Breast epithelium (tissue), 4 donors: ENCODE measurements around the gene ASB2. TPM values are rescaled to one million over a fixed set of nuclear protein-coding genes. Genes with fewer than 3 reads are reported as not detected.

Experiments used
- DNase-seq, 2 donors: peaks; one replicate each; pipeline ENCODE4 v3.0.0-alpha.2; 2019; ENCODE audit warnings: low spot score in 2 of 2
- H3K27ac ChIP-seq, 2 donors: fragments of 200-600 bp; sonication (generic) in 1 of 2; one replicate each; pipeline ENCODE4 v1.5.1; 2016 to 2019; ENCODE audit warnings: mild to moderate bottlenecking in 1 of 2
- H3K27me3 ChIP-seq, 2 donors: fragments of 200-600 bp; sonication (generic) in 1 of 2; one replicate each; pipeline versions ENCODE4 v1.5.1 to v1.6.0; 2017 to 2019; ENCODE audit warnings: control low read depth in 1 of 2, mild to moderate bottlenecking in 1 of 2
- H3K36me3 ChIP-seq: fragments of 200-600 bp; one replicate; pipeline ENCODE4 v1.5.1; 2019
- H3K4me1 ChIP-seq, 2 donors: fragments of 200-600 bp; sonication (generic); one replicate each; pipeline ENCODE4 v1.5.1; 2016 to 2019; ENCODE audit warnings: control low read depth in 1 of 2
- H3K4me3 ChIP-seq, 3 donors: fragments of 200-600 bp; sonication (generic); 1 replicate in 2 of 3; 2 replicates in 1 of 3; pipeline ENCODE4 v1.5.1; 2016 to 2019; ENCODE audit warnings: mild to moderate bottlenecking in 3 of 3, moderate library complexity in 2 of 3
- H3K9me3 ChIP-seq, 2 donors: fragments of 200-600 bp; sonication (generic) in 1 of 2; one replicate each; pipeline ENCODE4 v1.5.1; 2016 to 2019; ENCODE audit warnings: control low read depth in 1 of 2
- POLR2A ChIP-seq: fragments of 450-650 bp; IDR thresholded peaks from one replicate; pipeline ENCODE4 v1.6.1; 2016; ENCODE audit warnings: antibody characterized with exemption, mild to moderate bottlenecking, moderate library complexity
- POLR2AphosphoS5 ChIP-seq, 3 donors: sonication (generic); formaldehyde crosslinking; IDR thresholded peaks; one replicate each; pipeline ENCODE4 v1.6.1; 2017; ENCODE audit warnings: antibody characterized with exemption in 3 of 3
- intact Hi-C: fragments of 100-400 bp; cut with DNase I; formaldehyde crosslinking; loops from one replicate; pipeline ENCODE4 v1.15.1; 2023; ENCODE audit warnings: low total_unique reads
- total RNA-seq, 3 donors: library from RNA; depleted of rRNA; stranded (reverse); fragments of >200 nt; gene quantifications; one replicate each; pipeline ENCODE4 v1.1.0, GENCODE V29; 2016
- TF ChIP-seq, protein P1 (sequence below), 3 donors: fragments of 450-650 bp; IDR thresholded peaks; one replicate each; pipeline ENCODE4 v1.5.1; 2016 to 2017; ENCODE audit warnings: antibody characterized with exemption in 3 of 3, mild to moderate bottlenecking in 3 of 3, moderate library complexity in 3 of 3

Gene ASB2
- total RNA-seq, 3 donors from 2014 or later, result 1.3 to 2.0 TPM; not detected in 1

DNA sequence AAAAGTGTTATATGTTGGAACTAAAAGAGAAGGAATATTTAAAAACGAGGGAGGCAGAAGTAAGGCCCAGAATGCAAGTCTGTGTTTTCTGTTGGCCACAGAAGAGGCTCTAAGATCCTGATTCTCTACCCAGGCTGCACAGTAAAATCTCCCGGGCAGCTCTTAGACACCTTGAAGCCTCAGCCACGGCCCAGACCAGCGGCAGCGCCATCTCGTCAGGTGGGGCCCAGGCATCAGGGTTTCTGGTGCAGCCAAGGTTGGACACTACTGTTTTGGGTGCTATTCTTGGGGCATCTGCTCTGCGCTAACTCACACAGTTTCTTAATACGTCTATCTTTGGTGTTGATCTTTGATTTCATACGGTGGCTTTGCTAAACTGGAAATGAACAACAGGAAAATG is 32.4 kb downstream of the ASB2 start:
- no peaks in the 10 kb centered on the region for H3K9me3 ChIP-seq
- H3K27ac ChIP-seq, result no peak overlapping the region
- no peak for DNase-seq
- peaks cover 0 to 3% of the 10 kb centered on the region in 2 donors for H3K27me3 ChIP-seq
- no peak overlapping the region for H3K4me3 ChIP-seq
- intact Hi-C loops, result loop anchor here (10.0 kb wide), 1 partner anchor 741 kb away; no protein-coding TSS in a partner anchor
- no peaks in the 10 kb centered on the region for H3K4me1 ChIP-seq
- no peaks in the 10 kb centered on the region for H3K36me3 ChIP-seq
- TF ChIP-seq POLR2AphosphoS5 (IDR thresholded peaks at IDR 0.05), result no peak
- TF ChIP-seq POLR2A, result no peak
- TF ChIP-seq, protein P1, sequence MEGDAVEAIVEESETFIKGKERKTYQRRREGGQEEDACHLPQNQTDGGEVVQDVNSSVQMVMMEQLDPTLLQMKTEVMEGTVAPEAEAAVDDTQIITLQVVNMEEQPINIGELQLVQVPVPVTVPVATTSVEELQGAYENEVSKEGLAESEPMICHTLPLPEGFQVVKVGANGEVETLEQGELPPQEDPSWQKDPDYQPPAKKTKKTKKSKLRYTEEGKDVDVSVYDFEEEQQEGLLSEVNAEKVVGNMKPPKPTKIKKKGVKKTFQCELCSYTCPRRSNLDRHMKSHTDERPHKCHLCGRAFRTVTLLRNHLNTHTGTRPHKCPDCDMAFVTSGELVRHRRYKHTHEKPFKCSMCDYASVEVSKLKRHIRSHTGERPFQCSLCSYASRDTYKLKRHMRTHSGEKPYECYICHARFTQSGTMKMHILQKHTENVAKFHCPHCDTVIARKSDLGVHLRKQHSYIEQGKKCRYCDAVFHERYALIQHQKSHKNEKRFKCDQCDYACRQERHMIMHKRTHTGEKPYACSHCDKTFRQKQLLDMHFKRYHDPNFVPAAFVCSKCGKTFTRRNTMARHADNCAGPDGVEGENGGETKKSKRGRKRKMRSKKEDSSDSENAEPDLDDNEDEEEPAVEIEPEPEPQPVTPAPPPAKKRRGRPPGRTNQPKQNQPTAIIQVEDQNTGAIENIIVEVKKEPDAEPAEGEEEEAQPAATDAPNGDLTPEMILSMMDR (IDR thresholded peaks at IDR 0.05), result no peak

DNA sequence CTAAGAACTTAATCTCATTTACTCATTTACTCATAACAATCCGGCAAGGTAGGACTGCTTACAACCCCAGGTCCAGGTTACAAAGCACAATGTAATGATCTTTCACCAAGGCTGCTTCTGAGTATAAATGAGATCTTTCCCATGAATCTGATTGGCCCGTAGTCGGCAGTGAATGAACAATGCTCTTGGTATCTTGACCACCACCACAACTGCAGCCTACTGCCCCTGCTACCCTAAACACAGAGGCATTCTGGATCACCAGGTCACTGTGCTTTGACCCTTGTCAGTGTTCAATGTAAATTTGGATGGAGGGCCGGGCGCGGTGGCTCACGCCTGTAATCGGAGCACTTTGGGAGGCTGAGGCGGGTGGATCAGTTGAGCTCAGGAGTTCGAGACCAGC is 33.3 kb downstream of the ASB2 start:
- no peak overlapping the region for H3K4me3 ChIP-seq
- H3K9me3 ChIP-seq, result no peaks in the 10 kb centered on the region
- no peaks in the 10 kb centered on the region for H3K36me3 ChIP-seq
- intact Hi-C loops, result loop anchor here (10.0 kb wide), 1 partner anchor 742 kb away; no protein-coding TSS in a partner anchor
- H3K27me3 ChIP-seq, result peaks cover 0 to 9% of the 10 kb centered on the region in 2 donors
- no peaks in the 10 kb centered on the region for H3K4me1 ChIP-seq
- no peak for DNase-seq
- TF ChIP-seq POLR2A, result no peak
- TF ChIP-seq POLR2AphosphoS5 (IDR thresholded peaks at IDR 0.05), result no peak
- TF ChIP-seq, protein P1 (IDR thresholded peaks at IDR 0.05), result no peak
- H3K27ac ChIP-seq, result no peak overlapping the region

DNA sequence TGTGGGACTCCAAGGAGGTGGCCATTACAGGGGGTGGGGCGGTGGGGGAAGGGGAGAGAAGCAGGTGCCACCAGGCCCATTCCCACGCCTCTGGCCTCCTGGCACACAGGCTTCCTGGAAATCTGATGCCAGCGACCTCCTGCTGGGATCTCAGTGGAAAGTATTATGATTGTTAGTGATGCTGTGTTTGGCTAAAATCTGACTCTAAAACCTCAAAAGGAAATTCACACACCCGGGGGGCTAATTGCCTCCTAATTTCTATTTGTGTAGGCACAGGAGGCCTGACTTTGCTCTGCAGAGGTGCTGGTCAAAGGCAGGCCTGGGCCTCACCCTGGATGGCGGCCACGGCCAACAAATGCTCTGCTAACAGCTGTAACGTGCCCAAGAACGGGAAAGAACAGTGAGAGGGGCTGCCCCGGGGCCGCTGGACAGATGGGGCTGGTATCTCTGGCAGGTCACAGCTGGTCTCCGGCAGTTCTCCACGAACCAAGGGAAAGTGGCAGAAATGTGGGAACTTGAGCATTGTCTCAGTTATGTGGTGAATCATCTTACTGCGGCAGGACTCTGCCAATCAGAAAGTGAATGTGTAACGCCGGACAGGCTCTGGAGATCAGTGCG is 35.0 kb downstream of the ASB2 start:
- no peaks in the 10 kb centered on the region for H3K36me3 ChIP-seq

DNA sequence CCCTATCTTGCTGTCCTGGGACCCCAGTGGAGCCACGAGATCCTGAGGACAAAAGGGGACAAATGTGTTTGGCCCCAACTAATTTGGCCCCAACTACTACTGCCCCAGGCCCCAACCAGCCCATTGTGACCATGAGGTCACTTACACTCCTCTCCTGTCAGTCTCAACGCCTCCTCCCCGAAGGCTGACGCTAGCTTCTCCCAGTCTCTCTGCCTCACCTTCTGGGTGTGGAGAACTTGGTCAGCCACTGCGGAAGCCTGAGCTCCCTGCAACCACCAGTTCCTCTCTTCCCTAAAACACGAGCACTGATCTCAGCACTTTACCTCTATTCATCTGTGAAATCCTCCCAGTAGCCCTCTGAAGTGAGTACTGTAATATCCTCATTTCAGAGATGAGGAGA is 35.9 kb downstream of the ASB2 start:
- no peaks in the 10 kb centered on the region for H3K36me3 ChIP-seq

More for the DNA sequence above, 35.0 kb downstream of the ASB2 start:
- peaks cover 0 to 9% of the 10 kb centered on the region in 2 donors for H3K27me3 ChIP-seq
- intact Hi-C loops, result loop anchor here (10.0 kb wide), 1 partner anchor 743 kb away; no protein-coding TSS in a partner anchor
- TF ChIP-seq POLR2A (no peak), POLR2AphosphoS5 (IDR thresholded peaks at IDR 0.05) (no peak)
- TF ChIP-seq, protein P1 (IDR thresholded peaks at IDR 0.05), result no peak
- DNase-seq, result peak in 1 of 2 donors; percentile 73
- H3K4me1 ChIP-seq, result no peaks in the 10 kb centered on the region
- H3K4me3 ChIP-seq, result no peak overlapping the region
- H3K27ac ChIP-seq, result peak overlapping the region; percentile 39 to 56
- H3K9me3 ChIP-seq, result no peaks in the 10 kb centered on the region

More for the DNA sequence above, 35.9 kb downstream of the ASB2 start:
- H3K27ac ChIP-seq, result peak overlapping the region in 1 of 2 donors; percentile 39
- H3K4me3 ChIP-seq, result no peak overlapping the region
- H3K9me3 ChIP-seq, result no peaks in the 10 kb centered on the region
- peaks cover 0 to 9% of the 10 kb centered on the region in 2 donors for H3K27me3 ChIP-seq
- TF ChIP-seq, protein P1 (IDR thresholded peaks at IDR 0.05), result no peak
- TF ChIP-seq POLR2AphosphoS5 (IDR thresholded peaks at IDR 0.05), result no peak
- TF ChIP-seq POLR2A, result no peak
- intact Hi-C loops, result loop anchor here (10.0 kb wide), 1 partner anchor 744 kb away; no protein-coding TSS in a partner anchor
- no peak for DNase-seq
- no peaks in the 10 kb centered on the region for H3K4me1 ChIP-seq
